HG03432 (cell line): ENCODE measurements around the gene DPH2.

ENCODE experiments used
- ATAC-seq: cut with Tn5 transposase; IDR thresholded peaks from one replicate; pipeline ENCODE4 v1.9.1; 2021; ENCODE audit warnings: mild to moderate bottlenecking, moderate library complexity; ENCODE audit not compliant: unreplicated experiment

Gene DPH2

DNA sequence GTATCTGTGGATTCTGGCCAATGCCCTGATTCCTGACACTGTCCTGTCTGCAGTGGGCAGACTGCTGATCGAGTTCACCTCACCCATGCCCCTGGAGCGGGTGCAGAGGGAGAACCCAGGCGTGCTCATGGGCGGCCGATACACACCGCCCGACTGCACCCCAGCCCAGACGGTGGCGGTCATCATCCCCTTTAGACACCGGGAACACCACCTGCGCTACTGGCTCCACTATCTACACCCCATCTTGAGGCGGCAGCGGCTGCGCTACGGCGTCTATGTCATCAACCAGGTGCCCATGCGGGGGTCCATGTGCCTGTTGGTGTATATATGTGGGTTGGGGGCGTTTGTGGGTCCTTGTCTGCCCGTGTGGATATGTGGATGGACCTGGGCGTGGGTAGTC lies 11.8 kb downstream of the DPH2 start:
- ATAC-seq: no peak

GRCh38 chr1:43982241-43982640 lies 12.4 kb downstream of the DPH2 start:
- no peak for ATAC-seq

DNA sequence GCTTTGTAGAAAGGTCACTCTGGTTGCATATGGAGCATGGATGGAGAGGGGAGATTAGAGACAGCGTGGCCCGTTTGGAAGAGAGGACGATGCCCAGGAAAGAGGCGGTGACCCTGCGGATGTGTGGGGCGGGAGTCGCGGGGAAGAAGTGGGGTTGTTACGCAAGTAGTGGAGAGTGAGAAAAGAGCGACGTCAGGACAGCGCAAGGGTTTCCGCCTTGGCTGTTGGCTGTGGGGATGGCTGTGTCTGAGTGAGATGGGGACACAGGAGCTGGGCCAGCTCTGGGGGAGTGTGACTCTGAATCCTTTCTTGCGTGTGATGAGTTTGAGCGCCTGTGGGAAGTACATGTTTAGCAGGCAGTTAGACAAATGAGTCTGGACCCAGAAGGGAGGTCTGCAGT lies 13.0 kb downstream of the DPH2 start:
- ATAC-seq: no peak

DNA sequence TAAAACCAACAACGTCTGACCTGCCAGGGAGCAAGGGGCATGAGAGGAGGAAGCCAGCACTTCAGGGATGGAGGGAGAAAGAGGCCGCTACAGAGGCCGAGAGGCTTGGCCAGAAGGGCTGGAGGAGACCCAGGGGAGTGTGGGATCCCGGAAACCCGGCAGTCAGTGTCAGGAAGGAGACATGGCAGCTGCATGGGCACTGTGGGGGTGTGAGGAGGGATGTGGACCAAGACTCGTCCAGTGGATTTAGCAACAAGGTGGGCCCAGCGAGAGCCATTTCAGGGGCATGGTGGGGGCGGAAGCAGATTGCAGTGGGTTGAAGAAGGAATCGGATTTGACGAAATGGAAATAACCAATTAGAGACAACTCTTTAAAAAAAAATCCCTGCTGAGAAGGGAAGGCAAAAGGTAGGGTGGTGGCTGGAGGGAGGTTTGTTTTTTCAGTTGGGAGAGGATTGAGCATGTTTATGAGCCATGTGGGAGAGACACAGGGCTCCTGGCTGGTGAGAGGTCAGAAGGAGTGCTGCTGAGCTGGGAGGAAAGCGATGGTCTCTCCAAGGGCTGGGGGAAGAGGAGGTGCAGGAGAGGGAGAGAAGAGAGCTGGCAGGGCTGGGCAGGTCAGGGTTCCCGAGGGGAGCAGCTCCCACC lies 13.6 kb downstream of the DPH2 start:
- no peak for ATAC-seq

- no peak for ATAC-seq
These were observed 15.0 kb downstream of the DPH2 start for GRCh38 chr1:43984855-43985254.

- no peak for ATAC-seq
These were observed 16.3 kb downstream of the DPH2 start for GRCh38 chr1:43985984-43986595.

DNA sequence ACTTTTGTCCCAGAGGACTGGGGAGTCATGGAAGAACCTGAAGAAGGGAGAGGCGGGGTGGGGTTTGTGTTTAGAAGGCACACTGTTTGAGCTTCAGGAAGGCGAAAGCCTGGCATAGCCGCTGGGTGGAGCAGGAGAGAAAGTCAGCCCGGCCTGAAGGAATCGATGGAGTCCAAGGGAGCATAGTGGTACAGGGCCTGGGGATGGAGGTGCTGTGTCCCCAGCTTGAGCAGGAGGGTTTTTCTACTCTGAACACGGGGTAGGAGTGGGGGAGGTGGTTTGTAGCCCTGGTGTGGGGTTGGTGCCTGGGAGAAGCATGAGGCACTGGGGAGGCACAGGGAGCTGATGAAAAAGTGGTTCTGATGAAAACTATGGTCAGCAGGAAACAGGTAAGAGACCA lies 16.9 kb downstream of the DPH2 start:
- ATAC-seq: no peak

DNA sequence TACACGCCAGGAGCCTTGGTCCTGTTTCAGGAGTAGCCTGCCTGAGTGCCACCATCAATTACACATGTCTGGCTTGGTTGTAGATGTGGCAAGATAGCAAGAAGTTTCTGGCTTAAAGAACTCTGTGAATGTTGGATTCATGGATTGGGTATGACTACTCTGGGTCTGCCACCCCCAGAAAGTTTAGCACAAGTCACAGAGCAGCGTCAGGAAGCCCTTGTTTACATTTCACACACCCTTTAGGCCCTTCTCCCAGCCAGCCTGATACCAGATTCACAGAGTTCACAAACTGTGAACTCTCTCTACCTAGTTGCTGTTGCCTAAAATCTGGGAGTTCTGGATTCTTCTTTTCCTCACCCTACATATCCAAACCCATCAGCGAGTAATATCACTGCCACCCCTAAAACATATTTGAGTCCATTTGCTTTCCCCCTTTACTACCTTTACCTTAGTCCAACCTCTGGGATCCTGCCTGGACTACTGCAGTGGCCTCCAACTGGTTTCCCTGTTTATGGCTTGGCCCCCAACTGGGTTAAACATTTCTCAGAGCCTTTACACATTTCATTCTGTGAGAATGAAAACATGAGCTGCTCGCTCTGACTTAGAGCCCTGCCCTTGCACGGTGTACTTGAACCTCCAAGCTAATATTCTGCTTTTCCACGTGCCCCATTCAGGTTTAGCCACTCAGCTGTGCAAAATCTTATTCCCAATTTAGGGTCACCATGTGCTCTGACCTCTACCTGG lies 17.5 kb downstream of the DPH2 start:
- no peak for ATAC-seq

GRCh38 chr1:43990271-43991199 lies 20.7 kb downstream of the DPH2 start:
- ATAC-seq: no peak

DNA sequence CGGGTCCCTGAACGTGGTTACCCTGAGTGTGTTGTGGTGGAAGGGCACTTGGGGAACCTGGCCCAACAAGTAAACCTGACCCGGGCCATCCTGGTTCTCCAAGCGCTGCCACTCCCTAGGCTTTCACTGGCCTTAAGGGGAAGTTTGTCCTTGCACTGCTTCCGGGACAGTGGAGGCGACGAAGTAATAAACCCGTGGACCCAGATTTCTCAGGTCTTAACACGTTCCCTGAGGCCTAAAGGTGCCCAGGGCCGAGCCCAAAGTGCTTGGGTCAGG lies 21.3 kb downstream of the DPH2 start:
- ATAC-seq: peak; percentile 5

DNA sequence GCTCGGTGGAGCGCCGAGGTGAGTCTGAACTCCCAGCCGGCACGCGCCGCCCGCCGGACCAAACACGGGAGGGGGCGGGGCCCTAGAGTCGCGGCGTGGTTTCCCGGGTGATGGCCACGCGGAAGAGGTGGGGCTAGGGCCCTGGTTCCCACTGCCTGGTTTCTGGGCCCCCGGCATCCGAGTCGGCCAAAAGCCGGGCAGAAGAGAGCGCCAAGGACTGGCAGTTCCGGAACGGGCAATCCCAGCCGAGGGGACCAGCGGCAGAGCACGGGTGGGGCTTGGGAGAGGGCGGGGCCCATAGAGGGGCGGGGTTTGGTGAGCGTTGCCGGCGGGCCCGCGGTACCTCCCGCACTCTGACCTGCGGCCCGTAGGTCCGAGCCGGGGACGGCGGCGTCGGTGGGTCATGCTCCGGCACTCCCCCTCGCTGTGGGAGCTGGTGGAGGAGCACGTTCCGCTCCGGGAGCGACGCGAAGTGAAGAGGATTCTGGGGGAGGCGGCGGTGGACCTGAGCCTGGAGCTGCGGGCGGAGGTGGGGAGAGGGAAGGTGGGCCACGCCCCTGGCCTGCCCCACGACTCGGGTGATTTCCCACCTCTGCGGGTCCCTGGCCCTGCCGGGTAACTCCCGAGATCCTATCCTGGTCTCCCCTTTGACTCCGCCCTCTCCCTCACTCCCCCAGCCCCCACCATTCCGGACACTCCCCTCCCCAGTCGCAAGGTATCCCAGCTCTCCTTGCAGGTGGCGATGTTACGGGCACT lies 21.8 kb downstream of the DPH2 start, which contains the start of gene CCDC24:
CCDC24 (plus strand) TSS at position 124 of the 756 bp plus-strand sequence; CDS start at position 404, 280 bp downstream.
- ATAC-seq: peak; percentile 78

DNA sequence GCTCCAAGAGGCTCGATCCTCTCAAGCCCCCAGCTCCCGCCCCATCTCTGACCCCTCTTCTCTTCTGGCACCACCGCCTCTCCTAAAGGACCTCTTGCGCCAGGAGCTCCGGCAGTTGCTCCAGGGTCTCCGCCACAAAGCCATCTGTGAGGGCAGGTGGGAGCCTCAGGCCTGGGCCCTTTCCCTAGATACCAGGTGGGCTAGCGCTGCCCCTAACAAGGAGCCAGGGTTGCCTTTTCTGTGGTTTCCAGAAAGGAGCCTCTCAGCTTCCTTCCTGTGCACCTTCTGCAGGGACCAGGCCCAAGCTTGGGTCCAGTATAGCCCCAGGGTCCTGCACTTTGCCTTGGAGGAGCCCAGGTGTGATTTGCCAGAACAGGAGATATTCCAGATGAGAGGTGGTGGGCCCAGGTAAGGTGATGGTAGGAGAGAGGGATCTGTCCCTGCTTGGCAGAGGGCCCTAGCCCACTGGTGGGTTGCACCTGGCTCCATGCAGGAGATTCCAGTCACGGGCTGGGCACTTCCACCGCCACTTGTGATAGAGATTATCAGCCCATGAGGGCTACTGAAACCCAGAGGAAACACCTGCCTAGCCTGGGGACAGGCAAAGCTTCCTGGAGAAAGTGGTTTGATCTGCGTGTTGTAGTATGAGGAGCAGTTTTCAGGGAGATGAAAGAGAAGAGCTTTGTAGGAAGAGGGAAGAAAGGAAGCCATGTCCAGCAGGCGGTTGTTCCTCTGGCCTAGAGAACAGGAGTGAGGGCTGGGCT lies 22.6 kb downstream of the DPH2 start:
- ATAC-seq: no peak

DNA sequence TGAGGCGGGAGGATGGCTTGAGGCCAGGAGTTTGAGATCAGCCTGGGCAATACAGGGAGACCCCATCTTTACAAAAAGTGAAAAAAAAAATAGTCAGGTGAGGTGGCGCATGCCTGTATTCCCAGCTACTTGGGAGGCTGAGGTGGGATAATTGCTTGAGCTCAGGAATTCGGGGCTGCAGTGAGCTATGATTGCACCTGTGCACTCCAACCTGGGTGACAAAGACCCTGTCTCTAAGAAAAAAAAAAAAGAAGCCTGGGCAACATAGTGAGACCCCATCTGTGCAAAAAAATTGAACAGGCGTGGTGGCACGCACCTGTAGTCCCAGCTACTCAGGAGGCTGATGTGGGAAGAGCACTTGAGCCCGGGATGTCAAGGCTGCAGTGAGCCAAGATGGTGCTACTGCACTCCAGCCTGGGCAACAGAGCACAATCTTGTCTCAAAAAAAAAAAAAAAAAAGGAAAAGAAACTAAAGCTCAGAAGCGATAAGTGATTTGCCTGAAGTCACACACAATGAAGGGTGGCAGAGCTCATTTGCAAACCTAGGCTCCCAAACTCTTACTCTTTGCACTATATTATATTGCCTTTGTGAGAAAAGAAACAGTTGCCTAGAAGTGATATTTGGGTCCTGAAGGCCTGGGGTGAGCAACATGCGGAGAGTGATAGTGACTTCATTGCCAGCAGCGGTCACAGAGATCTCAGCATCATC lies 23.6 kb downstream of the DPH2 start:
- ATAC-seq: no peak

- ATAC-seq: no peak
These were observed 24.3 kb downstream of the DPH2 start for GRCh38 chr1:43994071-43994470.

- no peak for ATAC-seq
These were observed 25.3 kb downstream of the DPH2 start for GRCh38 chr1:43994794-43995790.

DNA sequence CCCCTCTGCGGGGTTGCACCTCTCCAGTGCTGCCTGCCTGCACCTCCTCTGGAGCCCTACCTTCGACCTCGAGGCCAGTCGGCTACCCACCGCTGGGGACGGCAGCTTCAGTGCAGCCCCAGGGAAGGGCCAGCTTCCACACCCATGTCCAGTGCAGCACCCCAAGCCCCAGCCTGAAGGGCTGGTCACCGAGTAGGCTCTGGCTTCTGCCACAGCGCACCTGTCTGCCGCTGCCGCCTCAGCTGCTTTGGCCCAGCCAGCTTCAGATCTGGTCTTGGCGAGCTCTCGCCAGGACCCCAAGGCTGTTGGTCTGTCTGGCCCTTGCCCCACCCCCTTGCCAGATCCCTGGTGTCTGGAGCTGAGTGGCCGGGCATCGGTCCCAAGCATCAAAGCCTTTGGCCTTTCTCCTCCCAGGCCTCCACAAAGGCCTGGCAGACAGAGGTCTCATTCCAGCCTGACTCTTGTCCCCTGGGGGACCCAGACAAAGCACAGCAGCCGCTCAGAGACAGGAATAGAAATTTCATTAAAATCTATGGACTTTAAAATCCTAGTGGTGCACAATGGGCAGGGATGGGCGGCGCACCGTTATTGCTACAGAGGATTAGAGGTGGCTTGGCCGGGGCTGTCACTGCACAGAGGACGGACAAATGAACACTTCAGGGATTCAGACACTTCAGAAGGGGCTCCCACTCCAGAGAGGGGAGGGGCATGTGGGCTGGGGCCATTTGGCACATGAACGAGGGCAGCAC lies 26.3 kb downstream of the DPH2 start:
- no peak for ATAC-seq

- ATAC-seq: no peak
These were observed 26.9 kb downstream of the DPH2 start for GRCh38 chr1:43996733-43997115.
